VCaP (cell line): ENCODE results near the gene TTYH1.

ENCODE experiments used
- H3K27ac ChIP-seq: fragments of 450-650 bp; 2 replicates; pipeline ENCODE4 v1.5.1; 2017
- TF ChIP-seq, protein P1 (sequence below): fragments of 450-650 bp; conservative IDR thresholded peaks from 2 replicates; pipeline ENCODE4 v1.5.1; 2017; ENCODE audit warnings: mild to moderate bottlenecking, moderate library complexity

TTYH1 gene

DNA sequence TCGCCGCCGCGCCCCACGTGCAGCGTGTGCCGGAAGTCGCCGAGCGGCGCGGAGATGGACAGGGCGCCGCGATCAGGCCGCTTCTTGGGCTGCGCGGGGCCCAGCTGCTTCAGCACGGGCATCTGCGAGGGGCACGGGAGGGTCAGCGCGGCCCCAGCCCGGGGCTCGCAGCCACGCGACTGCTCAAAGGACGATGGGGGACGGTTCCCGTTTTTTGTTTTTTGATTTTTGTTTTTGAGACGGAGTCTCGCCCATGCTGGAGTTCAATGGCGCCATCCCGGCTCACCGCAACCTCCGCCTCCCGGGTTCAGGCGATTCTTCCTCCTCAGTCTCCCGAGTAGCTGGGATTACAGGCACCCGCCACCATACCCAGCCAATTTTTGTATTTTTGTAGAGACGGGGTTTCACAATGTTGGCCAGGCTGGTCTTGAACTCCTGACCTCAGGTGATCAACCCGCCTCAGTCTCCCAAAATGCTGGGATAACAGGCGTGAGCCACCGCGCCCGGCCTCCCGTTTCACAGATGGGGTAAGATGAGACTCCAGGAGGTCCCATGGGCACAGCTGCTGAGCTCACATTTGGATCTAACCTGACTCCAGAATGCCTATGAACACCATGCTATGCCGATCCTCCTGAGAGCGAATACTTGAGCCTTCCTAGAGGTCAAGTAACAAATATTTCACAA, 50.3 kb downstream of the TTYH1 start:
- TF ChIP-seq, protein P1, sequence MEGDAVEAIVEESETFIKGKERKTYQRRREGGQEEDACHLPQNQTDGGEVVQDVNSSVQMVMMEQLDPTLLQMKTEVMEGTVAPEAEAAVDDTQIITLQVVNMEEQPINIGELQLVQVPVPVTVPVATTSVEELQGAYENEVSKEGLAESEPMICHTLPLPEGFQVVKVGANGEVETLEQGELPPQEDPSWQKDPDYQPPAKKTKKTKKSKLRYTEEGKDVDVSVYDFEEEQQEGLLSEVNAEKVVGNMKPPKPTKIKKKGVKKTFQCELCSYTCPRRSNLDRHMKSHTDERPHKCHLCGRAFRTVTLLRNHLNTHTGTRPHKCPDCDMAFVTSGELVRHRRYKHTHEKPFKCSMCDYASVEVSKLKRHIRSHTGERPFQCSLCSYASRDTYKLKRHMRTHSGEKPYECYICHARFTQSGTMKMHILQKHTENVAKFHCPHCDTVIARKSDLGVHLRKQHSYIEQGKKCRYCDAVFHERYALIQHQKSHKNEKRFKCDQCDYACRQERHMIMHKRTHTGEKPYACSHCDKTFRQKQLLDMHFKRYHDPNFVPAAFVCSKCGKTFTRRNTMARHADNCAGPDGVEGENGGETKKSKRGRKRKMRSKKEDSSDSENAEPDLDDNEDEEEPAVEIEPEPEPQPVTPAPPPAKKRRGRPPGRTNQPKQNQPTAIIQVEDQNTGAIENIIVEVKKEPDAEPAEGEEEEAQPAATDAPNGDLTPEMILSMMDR = no peak
- H3K27ac ChIP-seq = peak overlapping the region; percentile 96

- H3K27ac ChIP-seq = peak overlapping the region; percentile 87
Observed at GRCh38 chr19:54466110-54466480, 50.8 kb downstream of the TTYH1 start.

DNA sequence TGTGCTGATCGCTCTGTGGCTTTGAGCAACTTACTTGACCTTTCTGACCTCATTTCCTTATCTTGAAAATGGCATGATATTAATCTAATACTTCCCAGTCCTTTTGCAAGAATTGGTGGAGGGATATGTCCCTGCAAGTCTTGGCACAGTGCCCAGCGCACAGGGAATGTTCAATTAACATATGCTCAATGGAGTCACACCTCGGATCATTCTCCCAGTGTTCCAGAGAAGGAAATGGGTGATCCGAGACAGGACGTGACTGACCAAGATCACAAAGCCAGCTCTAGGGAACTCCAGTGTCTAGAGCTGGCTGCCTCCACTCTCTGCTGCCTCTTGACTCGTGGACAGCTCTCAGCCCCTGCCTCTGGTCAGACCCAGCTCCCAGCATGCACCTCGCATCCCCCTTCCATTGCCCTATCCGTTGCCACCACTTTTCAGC, 54.3 kb downstream of the TTYH1 start:
- peak overlapping the region; percentile 87; the same call in 1 of the 2 replicates for H3K27ac ChIP-seq
- TF ChIP-seq, protein P1 = no peak

- no peak overlapping the region; the same call in 1 of the 2 replicates for H3K27ac ChIP-seq
- TF ChIP-seq, protein P1 = no peak
Observed at GRCh38 chr19:54470276-54470887, 55.1 kb downstream of the TTYH1 start.

- H3K27ac ChIP-seq = peak overlapping the region; percentile 65; the same call in 1 of the 2 replicates
- TF ChIP-seq, protein P1 = no peak
Observed at GRCh38 chr19:54470991-54471782, 55.9 kb downstream of the TTYH1 start.

- TF ChIP-seq, protein P1 = no peak
- no peak within 1 kb of the TSS for H3K27ac ChIP-seq
Observed at GRCh38 chr19:54473071-54473891, 58.0 kb downstream of the TTYH1 start, which contains the start of gene CDC42EP5. Gene CDC42EP5, minus strand, starts transcription at chr19:54473296. Its CDS starts 7,749 bp downstream, at chr19:54465547.

DNA sequence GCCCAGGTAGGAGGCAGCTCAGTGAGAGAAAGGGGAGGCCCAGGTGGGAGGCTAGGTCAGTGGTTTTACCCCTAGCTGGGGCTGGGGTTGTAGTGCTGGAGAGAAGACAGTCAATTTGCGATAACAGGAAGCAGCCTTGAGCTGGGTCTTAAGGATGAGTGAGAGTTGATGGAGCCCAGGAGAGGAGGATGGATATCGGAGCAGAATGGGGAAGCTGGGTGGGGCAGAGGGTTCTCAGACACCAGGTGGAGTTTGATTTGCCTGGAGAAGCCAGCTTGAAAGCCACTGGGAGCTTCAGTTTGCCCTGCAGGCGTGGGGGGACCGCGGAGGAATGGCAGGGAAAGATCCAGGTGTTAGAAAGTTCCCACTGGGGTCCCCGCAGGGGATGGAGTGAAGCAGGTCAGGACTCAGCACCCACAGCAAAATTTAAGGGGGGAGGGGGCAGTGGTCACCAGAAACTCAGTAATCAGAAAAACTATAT, 58.7 kb downstream of the TTYH1 start:
- no peak overlapping the region for H3K27ac ChIP-seq
- TF ChIP-seq, protein P1 = no peak
